IPS DF 6.9 (cell line): ENCODE results near the gene NEUROG1.

Experiments
- DNase-seq: peaks from one replicate; pipeline ENCODE4 v3.0.0-alpha.2; 2013; ENCODE audit warnings: low read depth, low spot score
- H3K27ac ChIP-seq: one replicate; pipeline ENCODE4 v1.5.1; 2013; ENCODE audit warnings: low read length, control low read depth
- H3K27me3 ChIP-seq: 2 replicates; pipeline ENCODE4 v1.6.1; 2013; ENCODE audit warnings: mild to moderate bottlenecking, low read length; ENCODE audit not compliant: control insufficient read depth, insufficient read depth
- H3K36me3 ChIP-seq: 2 replicates; pipeline ENCODE4 v1.6.1; 2013; ENCODE audit warnings: low read length; ENCODE audit not compliant: control insufficient read depth, insufficient read depth
- H3K4me1 ChIP-seq: 2 replicates; pipeline ENCODE4 v1.6.1; 2013; ENCODE audit warnings: low read length; ENCODE audit not compliant: control insufficient read depth, insufficient read depth
- H3K4me3 ChIP-seq: 2 replicates; pipeline ENCODE4 v1.5.1; 2013; ENCODE audit warnings: mild to moderate bottlenecking, low read length
- H3K9me3 ChIP-seq: 2 replicates; pipeline ENCODE4 v1.6.1; 2013; ENCODE audit warnings: low read length, inconsistent platforms; ENCODE audit not compliant: control insufficient read depth, insufficient read depth
- WGBS: extraction: QIAGEN DNeasy Blood & Tissue Kit; methylation state at CpG from one replicate; pipeline ENCODE4 v1.1.7; 2013; ENCODE audit warnings: mixed read lengths, missing lambda C conversion rate; ENCODE audit not compliant: insufficient read length, insufficient coverage; 5-methylcytosine and 5-hydroxymethylcytosine counted together

NEUROG1 gene

GRCh38 chr5:135571902-135572301 is 36.1 kb upstream of the NEUROG1 start:
- Histone ChIP-seq H3K27me3 (no peaks in the 10 kb centered on the region; the same call in 1 of the 2 replicates), H3K4me1 (0 out of 2 replicates have a peak, but pooled peaks cover 3% of the 10 kb centered on the region), H3K36me3 (no peaks in the 10 kb centered on the region), H3K27ac (no peak overlapping the region), H3K4me3 (no peak overlapping the region), H3K9me3 (no peaks in the 10 kb centered on the region)
- no peak for DNase-seq
- WGBS = no CpG with 5 or more reads among the region's 9 CpGs

GRCh38 chr5:135571066-135571609 is 35.4 kb upstream of the NEUROG1 start:
- H3K27me3 ChIP-seq = no peaks in the 10 kb centered on the region
- WGBS = no CpG with 5 or more reads among the region's 10 CpGs
- 0 out of 2 replicates have a peak, but pooled peaks cover 1% of the 10 kb centered on the region for H3K4me1 ChIP-seq

GRCh38 chr5:135570453-135570764 is 34.6 kb upstream of the NEUROG1 start:
- DNase-seq = no peak
- WGBS = no CpG with 5 or more reads among the region's 3 CpGs
- Histone ChIP-seq H3K4me3 (no peak overlapping the region), H3K36me3 (no peaks in the 10 kb centered on the region), H3K27ac (no peak overlapping the region), H3K9me3 (no peaks in the 10 kb centered on the region), H3K4me1 (peaks cover 7% of the 10 kb centered on the region; the same call in 1 of the 2 replicates), H3K27me3 (no peaks in the 10 kb centered on the region; the same call in 1 of the 2 replicates)

More at GRCh38 chr5:135571066-135571609, 35.4 kb upstream of the NEUROG1 start:
- DNase-seq = no peak
- no peaks in the 10 kb centered on the region for H3K9me3 ChIP-seq
- no peaks in the 10 kb centered on the region for H3K36me3 ChIP-seq
- H3K4me3 ChIP-seq = no peak overlapping the region
- H3K27ac ChIP-seq = no peak overlapping the region

- Histone ChIP-seq H3K27me3 (no peaks in the 10 kb centered on the region; the same call in 1 of the 2 replicates), H3K4me3 (no peak overlapping the region), H3K27ac (no peak overlapping the region), H3K4me1 (peaks cover 8% of the 10 kb centered on the region; the same call in 1 of the 2 replicates), H3K9me3 (no peaks in the 10 kb centered on the region), H3K36me3 (no peaks in the 10 kb centered on the region)
- no CpG with 5 or more reads among the region's 10 CpGs for WGBS
- no peak for DNase-seq
Observed at GRCh38 chr5:135569755-135570452, 34.1 kb upstream of the NEUROG1 start.

GRCh38 chr5:135568923-135569360 is 33.2 kb upstream of the NEUROG1 start:
- Histone ChIP-seq H3K27me3 (no peaks in the 10 kb centered on the region; the same call in 1 of the 2 replicates), H3K4me3 (no peak overlapping the region), H3K36me3 (no peaks in the 10 kb centered on the region), H3K4me1 (peaks cover 8% of the 10 kb centered on the region; the same call in 1 of the 2 replicates), H3K27ac (no peak overlapping the region), H3K9me3 (no peaks in the 10 kb centered on the region)
- no peak for DNase-seq
- WGBS = no CpG with 5 or more reads among the region's 5 CpGs

DNA sequence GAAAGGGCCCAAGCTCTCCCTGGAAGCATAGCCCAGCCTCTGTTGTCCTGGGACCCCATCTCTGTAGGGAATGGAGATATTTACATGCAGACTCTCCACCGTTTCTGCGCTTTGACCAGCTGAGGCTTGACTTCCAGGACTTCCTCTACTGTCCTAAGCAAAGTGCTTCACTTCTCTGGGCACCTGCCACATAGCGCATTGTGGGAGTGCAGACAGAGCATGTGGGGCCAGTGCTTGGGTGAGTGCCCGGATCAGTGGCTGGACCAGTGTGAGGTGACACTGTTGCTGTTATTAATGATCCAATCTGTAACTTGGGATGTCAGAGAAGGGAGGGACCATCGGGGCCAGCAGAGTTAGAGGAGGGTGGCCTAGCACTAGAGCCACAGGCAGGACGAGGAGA is 32.5 kb upstream of the NEUROG1 start:
- Histone ChIP-seq H3K4me3 (no peak overlapping the region), H3K9me3 (no peaks in the 10 kb centered on the region), H3K27me3 (no peaks in the 10 kb centered on the region; the same call in 1 of the 2 replicates), H3K27ac (no peak overlapping the region), H3K4me1 (peaks cover 8% of the 10 kb centered on the region; the same call in 1 of the 2 replicates), H3K36me3 (no peaks in the 10 kb centered on the region)
- no peak for DNase-seq
- no CpG with 5 or more reads among the region's 6 CpGs for WGBS

DNA sequence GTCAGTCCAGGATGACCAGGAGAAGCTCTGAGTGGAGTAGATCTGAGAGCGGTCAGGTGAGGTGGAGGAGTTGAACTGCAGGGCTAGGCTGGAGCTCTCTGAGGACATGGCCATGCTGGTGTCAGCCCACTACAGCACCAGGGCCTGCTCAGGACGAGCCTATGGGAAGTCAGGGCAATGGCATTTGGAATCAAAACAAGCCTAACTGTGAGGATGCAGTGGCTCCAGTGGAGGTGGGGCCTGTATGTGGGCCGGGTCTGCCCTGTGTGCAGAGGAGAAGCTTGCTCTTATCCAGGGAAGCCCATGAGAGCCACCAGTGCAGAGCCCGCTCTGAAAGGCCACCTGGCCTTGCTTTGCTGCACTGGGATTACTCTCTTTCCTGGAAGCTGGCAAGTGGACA is 31.9 kb upstream of the NEUROG1 start:
- no peak overlapping the region for H3K27ac ChIP-seq
- no peaks in the 10 kb centered on the region for H3K36me3 ChIP-seq
- no peaks in the 10 kb centered on the region; the same call in 1 of the 2 replicates for H3K27me3 ChIP-seq
- peaks cover 8% of the 10 kb centered on the region; the same call in 1 of the 2 replicates for H3K4me1 ChIP-seq
- H3K9me3 ChIP-seq = no peaks in the 10 kb centered on the region
- no CpG with 5 or more reads among the region's 4 CpGs for WGBS
- H3K4me3 ChIP-seq = no peak overlapping the region
- no peak for DNase-seq

DNA sequence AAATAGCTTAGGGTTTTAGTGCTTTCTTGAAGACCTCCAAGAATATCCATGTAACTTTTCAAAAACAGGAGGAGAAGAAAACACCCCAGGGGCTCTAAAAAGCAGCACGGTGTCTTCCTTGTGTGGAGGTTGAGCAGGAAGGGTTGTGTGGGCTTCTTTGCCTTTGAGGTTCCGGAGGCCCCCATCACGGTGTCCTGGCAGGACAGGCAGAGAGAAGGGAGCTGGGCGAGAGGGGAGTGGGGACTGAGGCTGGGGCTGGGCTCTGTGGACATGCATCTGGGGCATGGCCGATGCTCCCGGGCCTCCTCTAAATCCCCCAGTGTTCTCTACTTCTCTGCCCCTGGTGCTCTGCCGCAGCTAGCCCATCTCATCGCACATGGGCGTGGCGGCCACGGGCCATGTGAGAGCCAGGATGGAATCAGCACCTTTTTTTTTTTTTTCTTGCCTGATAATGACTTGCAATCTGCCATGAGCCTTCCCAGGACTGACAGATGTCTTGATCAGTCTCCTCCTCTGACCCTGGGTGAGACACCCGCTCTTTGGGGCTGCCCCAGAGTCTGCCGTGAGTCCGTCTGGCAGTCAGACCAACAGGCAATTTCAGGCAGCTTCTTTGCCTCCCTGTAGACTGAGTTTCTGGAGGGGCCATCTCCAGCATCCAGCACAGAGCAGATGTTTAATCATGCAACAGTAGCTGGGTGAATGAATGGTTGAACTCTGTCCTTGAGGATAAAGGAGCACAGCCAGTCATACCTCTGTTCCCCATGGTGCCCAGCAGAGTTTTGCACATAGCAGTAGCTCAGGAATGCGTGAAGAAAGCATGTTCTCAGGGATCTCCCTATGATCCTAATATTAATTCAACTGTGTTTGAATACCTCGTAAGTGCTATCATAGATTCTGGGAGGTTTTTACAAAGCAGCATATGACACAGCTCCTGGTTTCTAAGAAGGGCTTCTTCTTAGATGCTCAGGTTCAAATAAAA is 30.9 kb upstream of the NEUROG1 start:
- Histone ChIP-seq H3K27ac (no peak overlapping the region), H3K36me3 (no peaks in the 10 kb centered on the region), H3K9me3 (no peaks in the 10 kb centered on the region), H3K27me3 (no peaks in the 10 kb centered on the region; the same call in 1 of the 2 replicates), H3K4me1 (peaks cover 8% of the 10 kb centered on the region; the same call in 1 of the 2 replicates), H3K4me3 (no peak overlapping the region)
- no CpG with 5 or more reads among the region's 16 CpGs for WGBS
- DNase-seq = no peak

DNA sequence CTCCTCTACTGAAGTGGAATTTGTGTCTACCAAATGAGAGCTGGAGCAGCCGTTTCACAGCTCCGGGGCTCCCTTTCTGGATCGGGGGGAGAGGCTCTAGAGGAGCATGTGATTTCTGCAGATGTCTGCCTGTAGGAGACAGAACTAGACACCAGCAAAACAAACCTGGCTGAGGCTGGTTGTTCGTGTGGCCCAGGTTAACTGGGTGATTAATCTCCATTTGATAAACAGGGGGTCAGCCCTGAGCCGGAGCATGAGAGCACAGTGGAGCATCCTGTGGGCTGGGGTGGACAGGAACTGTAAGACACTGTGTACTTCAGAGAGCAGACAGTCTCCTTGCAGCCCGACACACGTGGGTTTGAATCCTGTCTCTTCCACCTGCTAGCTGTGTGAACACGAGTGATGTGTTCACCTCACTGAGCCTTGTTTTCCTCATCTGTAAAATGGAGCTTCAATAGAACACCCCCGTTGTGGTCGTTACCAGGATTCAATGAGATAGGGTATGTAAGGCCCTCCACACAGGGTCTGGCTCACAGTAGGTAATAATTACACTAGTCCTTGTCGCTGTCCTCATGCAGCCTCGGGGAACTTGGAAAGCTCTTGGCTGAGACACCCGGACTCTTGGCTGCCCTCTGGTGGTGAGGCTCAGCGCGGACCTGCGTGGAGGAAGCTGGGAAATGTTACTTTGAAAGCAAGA is 30.1 kb upstream of the NEUROG1 start:
- no peaks in the 10 kb centered on the region; the same call in 1 of the 2 replicates for H3K27me3 ChIP-seq
- no peak overlapping the region for H3K27ac ChIP-seq
- no peaks in the 10 kb centered on the region for H3K9me3 ChIP-seq
- DNase-seq = no peak
- H3K4me3 ChIP-seq = no peak overlapping the region
- H3K4me1 ChIP-seq = peaks cover 8% of the 10 kb centered on the region; the same call in 1 of the 2 replicates
- no peaks in the 10 kb centered on the region for H3K36me3 ChIP-seq
- WGBS = no CpG with 5 or more reads among the region's 16 CpGs
